Lower leg skin (tissue), 3 donors: ENCODE results near the gene IPCEF1.

Experiments
- CTCF ChIP-seq, 3 donors: fragments of 450-650 bp; IDR thresholded peaks; one replicate each; pipeline ENCODE4 v1.5.1; 2016; ENCODE audit warnings: antibody characterized with exemption in 3 of 3, mild to moderate bottlenecking in 3 of 3, moderate library complexity in 2 of 3
- POLR2A ChIP-seq, 2 donors: fragments of 450-650 bp; IDR thresholded peaks; one replicate each; pipeline ENCODE4 v1.6.1; 2016 to 2017; ENCODE audit warnings: antibody characterized with exemption in 2 of 2, mild to moderate bottlenecking in 1 of 2, moderate library complexity in 1 of 2

DNA sequence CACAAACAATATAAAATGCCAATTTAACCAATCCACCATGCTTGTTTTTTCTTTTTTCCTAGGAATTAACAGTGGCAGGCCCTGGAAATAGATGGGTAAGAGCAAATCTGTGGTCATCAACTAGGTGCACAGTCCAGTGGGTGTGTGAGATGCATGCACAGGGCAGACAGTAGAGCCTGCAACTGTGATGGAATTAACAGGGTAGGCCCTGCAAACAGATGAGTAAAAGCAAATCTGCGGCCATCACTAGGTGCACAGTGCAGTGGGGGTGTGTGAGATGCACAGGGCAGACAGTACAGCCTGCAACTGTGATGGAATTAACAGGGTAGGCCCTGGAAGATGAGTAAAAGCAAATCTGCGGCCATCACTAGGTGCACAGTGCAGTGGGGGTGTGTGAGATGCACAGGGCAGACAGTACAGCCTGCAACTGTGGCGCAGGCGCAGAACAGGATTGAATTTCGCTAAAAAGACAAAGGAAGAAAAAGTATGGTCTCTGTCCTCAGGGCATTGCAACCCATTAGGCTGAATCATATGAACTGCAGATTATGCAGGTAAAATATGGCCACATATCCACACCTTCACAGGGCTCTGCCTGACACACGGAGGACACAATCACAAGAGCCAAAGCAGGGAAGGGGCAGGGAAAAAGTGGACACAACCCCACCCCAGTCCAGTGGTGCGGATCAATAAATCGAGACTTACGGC is 41.0 kb upstream of the IPCEF1 start:
- TF ChIP-seq CTCF (IDR thresholded peaks at IDR 0.05) (no peak), POLR2A (IDR thresholded peaks at IDR 0.05) (no peak)
